ENCODE data around the gene MRPL58. TPM values are rescaled to one million over a fixed set of nuclear protein-coding genes. Genes with fewer than 3 reads are reported as not detected.

Gene MRPL58
- polyA plus RNA-seq, 4 donors = 22.4 to 73.0 (median 45.7) TPM

DNA sequence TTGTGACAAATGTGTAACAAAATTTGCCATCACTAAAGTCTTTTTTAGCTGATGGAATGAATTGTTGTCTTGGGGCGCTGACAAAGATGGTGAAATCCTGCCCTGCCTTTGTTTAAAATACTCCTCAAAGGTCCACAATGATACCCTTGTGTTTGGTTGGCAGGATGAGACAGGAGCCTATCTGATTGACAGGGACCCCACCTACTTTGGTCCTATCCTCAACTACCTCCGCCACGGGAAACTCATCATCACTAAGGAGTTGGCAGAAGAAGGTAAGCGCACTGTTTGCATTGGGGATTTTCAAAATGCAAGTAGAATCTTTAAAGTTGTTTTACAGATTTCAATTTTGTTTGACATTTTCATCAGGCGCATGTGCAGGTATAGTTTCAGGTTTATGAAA is 36.6 kb downstream of the MRPL58 start:
- DNase-seq (no peak), FAIRE-seq (no peak)
- Histone ChIP-seq H3K4me3 (ENCODE audit: low read depth in 1 of 3, low read length in 3 of 3) (no peak overlapping the region), H3K4me1 (ENCODE audit: control insufficient read depth in 3 of 3, insufficient read depth in 2 of 3, low read depth in 1 of 3, low read length in 2 of 3) (peaks cover 0 to 6% (median 3%) of the 10 kb centered on the region in 3 donors), H3K27ac (ENCODE audit: low read depth in 1 of 3, low read length in 2 of 3) (no peak overlapping the region), H3K36me3 (ENCODE audit: control insufficient read depth in 3 of 3, insufficient read depth in 2 of 3, low read depth in 1 of 3, low read length in 3 of 3) (peaks cover 0 to 28% (median 8%) of the 10 kb centered on the region in 3 donors), H3K9me3 (ENCODE audit: control insufficient read depth in 2 of 2, insufficient read depth in 1 of 2, low read depth in 1 of 2, low read length in 1 of 2) (no peaks in the 10 kb centered on the region), H3K27me3 (ENCODE audit: control insufficient read depth in 3 of 3, insufficient read depth in 3 of 3, low read length in 3 of 3) (no peaks in the 10 kb centered on the region)
- WGBS, 3 donors = 87 to 91% (median 89%) methylated on average over 5 of the region's 5 CpGs

DNA sequence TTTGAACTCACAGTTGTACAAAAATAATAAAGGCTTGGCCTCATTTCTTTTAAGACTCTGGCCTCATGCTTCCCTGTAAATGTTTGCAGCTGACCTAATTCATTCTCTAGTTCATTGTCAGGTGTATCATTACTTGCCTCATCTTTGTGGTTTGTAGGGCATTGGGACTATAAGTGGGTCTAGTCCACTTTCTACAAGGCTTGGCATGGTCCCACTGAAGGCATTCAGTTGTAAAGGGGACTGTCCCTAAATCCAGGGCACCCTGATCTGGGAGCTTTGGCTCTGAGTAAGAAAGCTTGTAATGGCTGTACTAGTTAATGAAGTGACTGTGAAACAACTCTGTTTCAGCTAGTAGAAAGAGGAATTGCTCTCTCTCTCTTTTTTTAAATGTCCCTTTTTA is 37.2 kb downstream of the MRPL58 start:
- Histone ChIP-seq H3K36me3 (ENCODE audit: control insufficient read depth in 3 of 3, insufficient read depth in 2 of 3, low read depth in 1 of 3, low read length in 3 of 3) (peaks cover 0 to 34% (median 8%) of the 10 kb centered on the region in 3 donors), H3K9me3 (ENCODE audit: control insufficient read depth in 2 of 2, insufficient read depth in 1 of 2, low read depth in 1 of 2, low read length in 1 of 2) (no peaks in the 10 kb centered on the region), H3K27me3 (ENCODE audit: control insufficient read depth in 3 of 3, insufficient read depth in 3 of 3, low read length in 3 of 3) (no peaks in the 10 kb centered on the region), H3K27ac (ENCODE audit: low read depth in 1 of 3, low read length in 2 of 3) (no peak overlapping the region), H3K4me1 (ENCODE audit: control insufficient read depth in 3 of 3, insufficient read depth in 2 of 3, low read depth in 1 of 3, low read length in 2 of 3) (peaks cover 0 to 6% (median 3%) of the 10 kb centered on the region in 3 donors), H3K4me3 (ENCODE audit: low read depth in 1 of 3, low read length in 3 of 3) (no peak overlapping the region)
- FAIRE-seq (no peak), DNase-seq (no peak)

DNA sequence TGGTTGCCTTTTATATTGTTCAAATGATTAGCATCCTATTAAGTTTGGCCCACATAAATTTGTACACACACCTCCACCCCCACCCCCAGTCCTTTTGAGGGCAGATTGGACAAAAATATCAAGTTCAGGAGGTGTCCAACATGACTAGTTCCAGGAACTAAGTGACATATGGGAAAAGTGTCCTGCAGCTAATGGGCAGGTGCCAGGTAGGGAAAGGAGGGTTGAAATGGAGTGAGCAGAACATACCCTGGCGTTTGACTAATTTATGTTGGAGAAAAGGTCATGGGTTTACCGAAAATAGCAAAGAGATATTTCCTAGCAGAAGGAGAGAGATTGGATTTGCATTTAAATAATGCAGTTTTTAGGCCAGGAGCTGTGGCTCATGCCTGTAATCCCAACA is 39.5 kb downstream of the MRPL58 start:
- 79 to 89% (median 87%) methylated on average over 2 of the region's 2 CpGs for WGBS, 3 donors
- DNase-seq (no peak), FAIRE-seq (no peak)
- no peaks in the 10 kb centered on the region for H3K9me3 ChIP-seq (ENCODE audit: control insufficient read depth in 2 of 2, insufficient read depth in 1 of 2, low read depth in 1 of 2, low read length in 1 of 2)
- no peaks in the 10 kb centered on the region for H3K27me3 ChIP-seq (ENCODE audit: control insufficient read depth in 3 of 3, insufficient read depth in 3 of 3, low read length in 3 of 3)
- peaks cover 0 to 6% (median 3%) of the 10 kb centered on the region in 3 donors for H3K4me1 ChIP-seq (ENCODE audit: control insufficient read depth in 3 of 3, insufficient read depth in 2 of 3, low read depth in 1 of 3, low read length in 2 of 3)
- H3K27ac ChIP-seq (ENCODE audit: low read depth in 1 of 3, low read length in 2 of 3) = no peak overlapping the region
- peaks cover 0 to 48% (median 8%) of the 10 kb centered on the region in 3 donors for H3K36me3 ChIP-seq (ENCODE audit: control insufficient read depth in 3 of 3, insufficient read depth in 2 of 3, low read depth in 1 of 3, low read length in 3 of 3)
- H3K4me3 ChIP-seq (ENCODE audit: low read depth in 1 of 3, low read length in 3 of 3) = no peak overlapping the region

DNA sequence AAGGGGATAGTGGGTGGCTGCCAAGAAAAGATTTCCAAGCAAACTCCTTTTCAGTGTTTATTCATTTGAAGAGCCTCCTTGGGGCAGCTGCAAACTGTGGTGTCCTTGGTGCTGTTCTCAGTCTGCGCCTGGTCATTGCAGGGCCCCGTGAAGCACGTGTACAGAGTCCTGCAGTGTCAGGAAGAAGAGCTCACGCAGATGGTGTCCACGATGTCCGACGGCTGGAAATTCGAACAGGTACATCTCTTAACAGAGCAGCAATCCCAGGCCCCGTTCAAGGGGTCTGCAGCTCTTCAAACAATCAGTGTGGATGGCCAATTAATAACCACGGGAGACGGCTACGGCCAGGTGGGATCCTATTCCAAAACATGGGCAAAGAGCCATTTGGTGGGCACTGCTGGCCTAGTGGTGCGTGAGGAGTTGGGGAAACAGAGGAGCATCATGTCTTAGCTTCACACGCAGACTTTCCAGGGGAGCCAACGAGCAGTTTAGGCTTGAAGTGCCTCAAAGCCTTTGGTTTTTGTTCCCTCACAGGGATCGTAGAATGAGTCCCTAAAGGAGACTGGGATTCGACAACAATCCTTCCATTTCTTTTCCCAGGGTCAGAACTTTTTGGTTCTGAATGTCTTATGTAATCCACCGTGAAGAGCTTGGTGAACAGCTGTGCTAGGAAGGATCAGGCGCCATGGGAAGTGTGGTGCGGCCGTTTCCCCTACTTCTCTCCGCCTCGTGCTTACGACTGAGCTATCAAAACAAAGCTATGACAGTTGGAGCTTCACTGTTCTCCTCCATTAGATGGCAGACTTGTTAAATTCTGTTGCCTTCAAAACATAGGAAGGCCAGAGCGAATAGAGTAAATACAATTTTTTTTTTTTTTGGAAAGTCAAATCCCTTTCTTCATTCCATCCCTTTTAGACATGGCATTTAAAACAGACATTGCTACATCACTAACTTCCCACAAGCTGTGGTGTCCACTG is 47.2 kb downstream of the MRPL58 start:
- Histone ChIP-seq H3K36me3 (ENCODE audit: control insufficient read depth in 3 of 3, insufficient read depth in 2 of 3, low read depth in 1 of 3, low read length in 3 of 3) (peaks cover 7 to 77% (median 13%) of the 10 kb centered on the region in 3 donors), H3K4me3 (ENCODE audit: low read depth in 1 of 3, low read length in 3 of 3) (no peak overlapping the region), H3K9me3 (ENCODE audit: control insufficient read depth in 2 of 2, insufficient read depth in 1 of 2, low read depth in 1 of 2, low read length in 1 of 2) (no peaks in the 10 kb centered on the region), H3K27ac (ENCODE audit: low read depth in 1 of 3, low read length in 2 of 3) (peak overlapping the region in 2 of 3 donors; percentile 18 to 32), H3K27me3 (ENCODE audit: control insufficient read depth in 3 of 3, insufficient read depth in 3 of 3, low read length in 3 of 3) (no peaks in the 10 kb centered on the region), H3K4me1 (ENCODE audit: control insufficient read depth in 3 of 3, insufficient read depth in 2 of 3, low read depth in 1 of 3, low read length in 2 of 3) (peaks cover 0 to 5% (median 0%) of the 10 kb centered on the region in 3 donors)
- WGBS, 3 donors = 60 to 74% (median 72%) methylated on average over 25 of the region's 25 CpGs
- FAIRE-seq = no peak
- peak; percentile 41 to 60 for DNase-seq

DNA sequence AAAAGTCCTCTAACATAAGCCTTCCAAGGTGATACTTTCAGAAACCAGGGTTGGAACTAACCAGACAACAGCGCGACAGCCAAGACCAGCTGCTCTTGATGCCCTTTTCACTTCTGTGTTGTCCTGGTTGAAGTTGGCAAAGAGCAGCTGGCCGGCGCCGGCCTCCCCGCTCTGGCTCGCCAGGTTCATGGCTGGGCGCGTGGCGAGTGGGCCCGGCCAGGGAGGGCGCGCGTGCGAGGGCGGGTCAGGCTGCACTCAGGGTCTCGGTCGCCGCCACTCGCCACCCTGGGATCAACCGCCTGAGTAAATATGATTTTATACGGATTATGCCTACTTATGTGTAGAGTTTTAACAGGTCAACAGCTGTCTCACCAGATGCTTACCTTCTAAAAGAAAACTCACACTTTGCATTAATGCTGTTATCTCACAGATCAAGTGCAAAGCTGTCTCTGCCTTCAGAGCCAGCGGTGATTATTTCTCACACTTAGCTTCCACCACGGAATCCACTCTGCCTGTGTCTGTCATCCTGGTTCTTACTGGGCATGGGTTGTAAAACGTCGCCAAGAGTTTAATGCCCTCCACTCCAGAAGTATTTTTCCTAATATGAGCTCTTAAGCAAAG is 48.1 kb downstream of the MRPL58 start:
- peak overlapping the region in 1 of 3 donors; percentile 17 for H3K27ac ChIP-seq (ENCODE audit: low read depth in 1 of 3, low read length in 2 of 3)
- H3K9me3 ChIP-seq (ENCODE audit: control insufficient read depth in 2 of 2, insufficient read depth in 1 of 2, low read depth in 1 of 2, low read length in 1 of 2) = no peaks in the 10 kb centered on the region
- WGBS, 3 donors = 93 to 95% (median 94%) methylated on average over 26 of the region's 26 CpGs
- no peaks in the 10 kb centered on the region for H3K27me3 ChIP-seq (ENCODE audit: control insufficient read depth in 3 of 3, insufficient read depth in 3 of 3, low read length in 3 of 3)
- H3K4me1 ChIP-seq (ENCODE audit: control insufficient read depth in 3 of 3, insufficient read depth in 2 of 3, low read depth in 1 of 3, low read length in 2 of 3) = peaks cover 0 to 5% (median 0%) of the 10 kb centered on the region in 3 donors
- H3K36me3 ChIP-seq (ENCODE audit: control insufficient read depth in 3 of 3, insufficient read depth in 2 of 3, low read depth in 1 of 3, low read length in 3 of 3) = peaks cover 7 to 78% (median 13%) of the 10 kb centered on the region in 3 donors
- DNase-seq = no peak
- FAIRE-seq = no peak
- no peak overlapping the region for H3K4me3 ChIP-seq (ENCODE audit: low read depth in 1 of 3, low read length in 3 of 3)

DNA sequence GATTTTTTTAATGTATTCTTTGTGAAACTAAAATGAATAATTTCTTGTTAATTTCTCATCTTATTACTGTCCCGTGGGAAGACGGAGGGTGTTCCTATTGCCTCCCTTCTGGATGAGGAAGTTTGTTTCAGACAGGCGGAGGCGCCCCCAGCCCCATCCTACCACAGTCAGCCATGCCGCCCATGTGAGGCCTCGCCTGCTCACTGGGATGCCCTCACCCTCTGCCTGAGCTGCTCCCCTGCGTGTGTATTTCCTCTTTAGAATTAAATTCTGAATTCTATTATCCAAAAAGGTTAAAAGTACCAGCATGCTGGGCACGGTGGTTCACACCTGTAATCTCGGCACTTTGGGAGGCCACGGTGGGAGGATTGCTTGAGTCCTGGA is 48.6 kb downstream of the MRPL58 start:
- H3K4me1 ChIP-seq (ENCODE audit: control insufficient read depth in 3 of 3, insufficient read depth in 2 of 3, low read depth in 1 of 3, low read length in 2 of 3) = peaks cover 0 to 5% (median 0%) of the 10 kb centered on the region in 3 donors
- DNase-seq = no peak
- WGBS, 3 donors = 95 to 97% (median 95%) methylated on average over 10 of the region's 10 CpGs
- no peak overlapping the region for H3K27ac ChIP-seq (ENCODE audit: low read depth in 1 of 3, low read length in 2 of 3)
- peaks cover 7 to 76% (median 13%) of the 10 kb centered on the region in 3 donors for H3K36me3 ChIP-seq (ENCODE audit: control insufficient read depth in 3 of 3, insufficient read depth in 2 of 3, low read depth in 1 of 3, low read length in 3 of 3)
- no peaks in the 10 kb centered on the region for H3K27me3 ChIP-seq (ENCODE audit: control insufficient read depth in 3 of 3, insufficient read depth in 3 of 3, low read length in 3 of 3)
- no peaks in the 10 kb centered on the region for H3K9me3 ChIP-seq (ENCODE audit: control insufficient read depth in 2 of 2, insufficient read depth in 1 of 2, low read depth in 1 of 2, low read length in 1 of 2)
- H3K4me3 ChIP-seq (ENCODE audit: low read depth in 1 of 3, low read length in 3 of 3) = no peak overlapping the region
- no peak for FAIRE-seq

DNA sequence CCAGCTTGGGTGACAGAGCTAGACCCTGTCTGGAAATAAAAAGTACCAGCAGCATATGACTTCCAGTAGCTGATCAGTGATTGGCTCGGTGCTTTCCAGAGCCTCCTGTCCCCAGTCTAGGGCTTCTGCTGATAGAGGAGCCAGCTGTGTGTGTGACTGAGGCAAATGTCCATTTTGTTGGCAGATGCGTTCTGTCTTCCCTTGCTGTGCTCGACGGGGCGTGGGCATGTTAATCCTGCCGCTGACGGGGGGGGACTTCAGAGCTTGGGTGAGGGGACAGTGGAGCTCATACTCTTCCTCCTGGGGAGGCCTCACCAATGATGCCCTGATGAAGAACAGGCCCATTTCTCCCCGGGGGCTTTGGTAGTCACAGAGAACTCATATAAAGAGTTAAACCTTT is 49.1 kb downstream of the MRPL58 start:
- no peaks in the 10 kb centered on the region for H3K27me3 ChIP-seq (ENCODE audit: control insufficient read depth in 3 of 3, insufficient read depth in 3 of 3, low read length in 3 of 3)
- no peaks in the 10 kb centered on the region for H3K9me3 ChIP-seq (ENCODE audit: control insufficient read depth in 2 of 2, insufficient read depth in 1 of 2, low read depth in 1 of 2, low read length in 1 of 2)
- FAIRE-seq (no peak), DNase-seq (no peak)
- peaks cover 7 to 75% (median 13%) of the 10 kb centered on the region in 3 donors for H3K36me3 ChIP-seq (ENCODE audit: control insufficient read depth in 3 of 3, insufficient read depth in 2 of 3, low read depth in 1 of 3, low read length in 3 of 3)
- WGBS, 3 donors = 92 to 96% (median 93%) methylated on average over 8 of the region's 8 CpGs
- no peak overlapping the region for H3K4me3 ChIP-seq (ENCODE audit: low read depth in 1 of 3, low read length in 3 of 3)
- H3K4me1 ChIP-seq (ENCODE audit: control insufficient read depth in 3 of 3, insufficient read depth in 2 of 3, low read depth in 1 of 3, low read length in 2 of 3) = peaks cover 0 to 5% (median 0%) of the 10 kb centered on the region in 3 donors
- H3K27ac ChIP-seq (ENCODE audit: low read depth in 1 of 3, low read length in 2 of 3) = no peak overlapping the region

DNA sequence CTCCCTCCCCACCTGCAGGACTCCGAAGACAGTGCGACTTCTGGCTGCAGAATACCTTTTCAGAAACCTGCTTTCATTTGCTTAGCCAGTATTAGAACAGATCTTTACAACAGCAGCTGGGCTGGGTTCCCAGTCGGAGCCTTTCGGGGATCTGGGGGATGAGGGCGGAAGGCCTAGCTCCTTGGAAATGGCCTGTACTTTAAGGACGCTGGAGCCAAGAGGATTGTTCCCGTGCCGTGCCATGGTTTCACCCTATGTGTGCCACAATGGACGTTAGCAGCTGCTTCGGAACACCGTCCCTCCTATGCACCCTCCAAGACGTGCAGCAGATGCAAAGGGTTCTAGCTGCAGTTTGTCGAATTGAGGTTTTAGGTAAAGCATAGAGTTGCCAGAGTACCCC is 50.7 kb downstream of the MRPL58 start:
- Histone ChIP-seq H3K4me3 (ENCODE audit: low read depth in 1 of 3, low read length in 3 of 3) (no peak overlapping the region), H3K27me3 (ENCODE audit: control insufficient read depth in 3 of 3, insufficient read depth in 3 of 3, low read length in 3 of 3) (no peaks in the 10 kb centered on the region), H3K4me1 (ENCODE audit: control insufficient read depth in 3 of 3, insufficient read depth in 2 of 3, low read depth in 1 of 3, low read length in 2 of 3) (peaks cover 0 to 5% (median 0%) of the 10 kb centered on the region in 3 donors), H3K27ac (ENCODE audit: low read depth in 1 of 3, low read length in 2 of 3) (no peak overlapping the region), H3K9me3 (ENCODE audit: control insufficient read depth in 2 of 2, insufficient read depth in 1 of 2, low read depth in 1 of 2, low read length in 1 of 2) (no peaks in the 10 kb centered on the region), H3K36me3 (ENCODE audit: control insufficient read depth in 3 of 3, insufficient read depth in 2 of 3, low read depth in 1 of 3, low read length in 3 of 3) (peaks cover 7 to 61% (median 13%) of the 10 kb centered on the region in 3 donors)
- 92 to 95% (median 92%) methylated on average over 13 of the region's 13 CpGs for WGBS, 3 donors
- no peak for FAIRE-seq
- DNase-seq = no peak
